Vagina (tissue), 2 donors: Measurements from ENCODE around the gene ABCC1.

Experiments used
- CTCF ChIP-seq, 3 experiments: fragments of 450-650 bp in 2 of 3; fragments of 200-600 bp in 1 of 3; sonication (generic) in 1 of 3; IDR thresholded peaks; one replicate each; pipeline ENCODE4 v1.5.1; 2017 to 2019; ENCODE audit warnings: antibody characterized with exemption in 3 of 3, mild to moderate bottlenecking in 2 of 3, moderate library complexity in 2 of 3
- POLR2AphosphoS5 ChIP-seq, 2 donors: sonication (generic); formaldehyde crosslinking; IDR thresholded peaks; one replicate each; pipeline ENCODE4 v1.9.0; 2017; ENCODE audit warnings: antibody characterized with exemption in 2 of 2, mild to moderate bottlenecking in 2 of 2, low read depth in 1 of 2; ENCODE audit not compliant: insufficient read depth in 1 of 2

DNA sequence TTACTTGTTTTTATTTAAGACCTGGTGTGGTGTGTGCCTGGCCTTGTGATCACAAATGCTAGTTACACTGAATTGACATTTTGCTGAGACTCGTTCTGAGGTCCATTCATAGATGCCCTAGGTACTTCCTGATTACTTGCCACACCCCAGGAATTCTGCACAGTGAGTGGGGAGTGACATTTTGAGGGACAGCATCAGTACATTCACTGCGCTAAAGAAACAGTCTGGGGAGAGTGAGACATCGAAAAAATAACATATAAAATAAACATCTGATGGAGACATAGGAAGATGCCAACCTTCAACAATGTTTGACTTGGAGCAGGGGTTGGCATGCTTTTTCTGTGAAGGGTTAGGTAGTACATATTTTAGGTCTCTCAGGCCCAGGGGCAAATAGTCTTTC, 30.4 kb downstream of the ABCC1 start:
- TF ChIP-seq CTCF (IDR thresholded peaks at IDR 0.05) (no peak), POLR2AphosphoS5 (IDR thresholded peaks at IDR 0.05; ENCODE audit: insufficient read depth in 1 of 2, low read depth in 1 of 2) (no peak)
